Peyer's patch (tissue), 4 donors: ENCODE data around the gene WNT6. TPM values are rescaled to one million over a fixed set of nuclear protein-coding genes. Genes with fewer than 3 reads are reported as not detected.

Experiments used
- DNase-seq, 3 donors: peaks; one replicate each; pipeline ENCODE4 v3.0.0-alpha.2; 2017 to 2019
- H3K27ac ChIP-seq, 4 donors: fragments of 200-600 bp; sonication (generic); one replicate each; pipeline ENCODE4 v1.5.1; 2016 to 2019
- H3K27me3 ChIP-seq, 2 donors: fragments of 200-600 bp; sonication (generic); one replicate each; pipeline ENCODE4 v1.5.1; 2019
- H3K36me3 ChIP-seq, 3 donors: fragments of 200-600 bp; sonication (generic); one replicate each; pipeline ENCODE4 v1.5.1; 2016 to 2019
- H3K4me1 ChIP-seq, 4 donors: fragments of 200-600 bp; sonication (generic); one replicate each; pipeline ENCODE4 v1.5.1; 2016 to 2019
- H3K4me3 ChIP-seq, 4 donors: fragments of 200-600 bp; sonication (generic); 1 replicate in 3 of 4; 2 replicates in 1 of 4; pipeline ENCODE4 v1.5.1; 2016 to 2019; ENCODE audit warnings: mild to moderate bottlenecking in 1 of 4
- H3K9me3 ChIP-seq, 4 donors: fragments of 200-600 bp; sonication (generic); one replicate each; pipeline ENCODE4 v1.5.1; 2016 to 2019; ENCODE audit warnings: mild to moderate bottlenecking in 1 of 4
- POLR2A ChIP-seq, 2 donors: fragments of 450-650 bp; IDR thresholded peaks; one replicate each; pipeline ENCODE4 v1.5.1; 2017; ENCODE audit warnings: antibody characterized with exemption in 2 of 2, mild to moderate bottlenecking in 2 of 2, moderate library complexity in 2 of 2
- total RNA-seq, 4 donors: library from RNA; depleted of rRNA; stranded (reverse); fragments of >200 nt; gene quantifications; one replicate each; pipeline ENCODE4 v1.1.0, GENCODE V29; 2016
- TF ChIP-seq, protein P1 (sequence below), 6 experiments: fragments of 450-650 bp in 4 of 6; fragments of 200-600 bp in 2 of 6; sonication (generic) in 1 of 6; IDR thresholded peaks; one replicate each; pipeline ENCODE4 v1.5.1; 2017 to 2019; ENCODE audit warnings: antibody characterized with exemption in 6 of 6, mild to moderate bottlenecking in 3 of 6, moderate library complexity in 1 of 6

Gene WNT6
- total RNA-seq, 4 donors from 2014 or later, result not detected

DNA sequence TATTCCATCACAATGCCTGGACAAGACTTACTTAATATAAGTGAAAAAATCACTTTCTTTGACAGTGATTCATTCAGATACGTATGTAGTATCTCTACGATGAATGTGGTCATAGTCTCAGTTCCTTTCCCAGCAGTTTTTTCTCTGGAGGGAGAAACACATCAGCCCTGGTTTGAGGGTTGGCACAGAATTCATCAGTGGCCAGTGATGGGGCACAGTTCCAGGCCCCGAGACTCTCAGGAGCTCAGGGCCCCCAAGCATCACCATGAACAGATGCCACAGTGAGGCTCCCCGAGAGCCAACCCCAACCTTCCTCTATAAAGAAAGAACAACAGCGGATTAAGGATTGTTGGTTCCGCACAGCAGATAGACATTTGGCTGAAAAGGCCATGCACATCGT, 40.5 kb upstream of the WNT6 start:
- Histone ChIP-seq H3K27me3 (no peaks in the 10 kb centered on the region), H3K4me1 (no peaks in the 10 kb centered on the region), H3K4me3 (no peak overlapping the region), H3K9me3 (no peaks in the 10 kb centered on the region), H3K27ac (no peak overlapping the region), H3K36me3 (peaks cover 0 to 30% (median 0%) of the 10 kb centered on the region in 3 donors)
- no peak for TF ChIP-seq POLR2A (IDR thresholded peaks at IDR 0.05)
- TF ChIP-seq, protein P1, sequence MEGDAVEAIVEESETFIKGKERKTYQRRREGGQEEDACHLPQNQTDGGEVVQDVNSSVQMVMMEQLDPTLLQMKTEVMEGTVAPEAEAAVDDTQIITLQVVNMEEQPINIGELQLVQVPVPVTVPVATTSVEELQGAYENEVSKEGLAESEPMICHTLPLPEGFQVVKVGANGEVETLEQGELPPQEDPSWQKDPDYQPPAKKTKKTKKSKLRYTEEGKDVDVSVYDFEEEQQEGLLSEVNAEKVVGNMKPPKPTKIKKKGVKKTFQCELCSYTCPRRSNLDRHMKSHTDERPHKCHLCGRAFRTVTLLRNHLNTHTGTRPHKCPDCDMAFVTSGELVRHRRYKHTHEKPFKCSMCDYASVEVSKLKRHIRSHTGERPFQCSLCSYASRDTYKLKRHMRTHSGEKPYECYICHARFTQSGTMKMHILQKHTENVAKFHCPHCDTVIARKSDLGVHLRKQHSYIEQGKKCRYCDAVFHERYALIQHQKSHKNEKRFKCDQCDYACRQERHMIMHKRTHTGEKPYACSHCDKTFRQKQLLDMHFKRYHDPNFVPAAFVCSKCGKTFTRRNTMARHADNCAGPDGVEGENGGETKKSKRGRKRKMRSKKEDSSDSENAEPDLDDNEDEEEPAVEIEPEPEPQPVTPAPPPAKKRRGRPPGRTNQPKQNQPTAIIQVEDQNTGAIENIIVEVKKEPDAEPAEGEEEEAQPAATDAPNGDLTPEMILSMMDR (IDR thresholded peaks at IDR 0.05), result no peak
- DNase-seq, result no peak

DNA sequence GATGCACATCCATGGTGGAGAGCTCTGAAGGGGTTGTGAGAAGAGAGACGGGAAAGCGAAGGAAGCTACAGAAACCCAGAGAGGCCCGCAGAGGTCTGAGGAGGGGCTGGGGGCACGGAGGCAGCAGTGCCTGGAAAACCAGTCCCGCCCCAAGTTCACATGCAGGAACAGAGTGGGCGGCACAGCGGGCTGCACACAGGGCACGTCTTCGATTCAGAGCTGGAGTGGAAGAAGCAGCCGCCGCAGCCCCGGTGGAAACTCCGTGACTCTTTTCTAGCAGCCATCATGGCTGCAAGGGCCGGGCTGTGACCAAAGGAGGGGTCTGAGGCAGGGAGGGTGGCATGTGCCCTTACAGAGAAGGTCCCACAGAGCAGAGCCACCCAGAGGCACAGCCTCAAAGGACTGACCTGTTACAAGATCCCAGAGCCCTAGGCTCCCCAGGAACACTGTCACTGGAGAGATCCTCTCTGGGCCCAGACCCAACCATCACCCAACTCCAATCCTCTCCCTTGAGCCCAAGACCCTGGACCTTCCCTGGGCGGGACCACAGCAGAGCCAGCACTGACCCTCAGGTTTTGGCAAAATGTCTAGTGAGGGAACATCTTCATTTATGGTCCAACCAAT, 38.7 kb upstream of the WNT6 start:
- H3K36me3 ChIP-seq, result peaks cover 0 to 13% (median 0%) of the 10 kb centered on the region in 3 donors
- no peaks in the 10 kb centered on the region for H3K9me3 ChIP-seq
- no peak overlapping the region for H3K27ac ChIP-seq
- no peaks in the 10 kb centered on the region for H3K4me1 ChIP-seq
- no peak overlapping the region for H3K4me3 ChIP-seq
- H3K27me3 ChIP-seq, result no peaks in the 10 kb centered on the region
- TF ChIP-seq POLR2A (IDR thresholded peaks at IDR 0.05), result no peak
- TF ChIP-seq, protein P1 (IDR thresholded peaks at IDR 0.05), result no peak
- DNase-seq, result peak in 1 of 3 donors; percentile 25

DNA sequence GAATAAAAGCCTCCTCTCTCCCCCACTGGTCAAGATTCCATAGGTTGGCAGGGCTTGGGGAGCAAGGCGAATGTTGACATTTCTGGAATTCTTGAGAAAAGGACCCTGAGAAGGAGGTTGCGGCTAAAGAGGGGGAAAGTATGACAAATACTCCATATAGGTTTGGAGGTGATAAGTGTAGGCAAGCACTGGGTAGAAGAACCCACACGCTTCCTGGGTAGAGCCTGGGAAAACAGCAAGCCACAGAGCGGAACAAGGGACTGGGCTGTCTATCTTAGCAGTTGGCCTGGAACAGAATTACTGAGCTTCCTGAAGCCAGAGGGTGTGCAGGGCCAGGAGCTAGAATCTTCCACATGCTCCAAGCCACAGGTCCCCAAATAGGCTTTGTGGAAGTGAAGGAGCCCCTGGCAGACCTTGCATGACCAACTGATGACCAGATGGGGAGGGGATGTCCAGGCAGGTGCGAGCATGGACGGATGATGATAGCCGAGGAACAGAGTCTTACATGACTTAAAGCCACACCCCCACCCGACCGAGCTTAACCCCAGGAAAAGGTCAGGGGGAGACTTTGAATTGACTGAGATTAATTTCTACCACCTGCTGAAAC, 37.9 kb upstream of the WNT6 start:
- no peak for TF ChIP-seq POLR2A (IDR thresholded peaks at IDR 0.05)
- TF ChIP-seq, protein P1 (IDR thresholded peaks at IDR 0.05), result no peak
- no peak overlapping the region for H3K4me3 ChIP-seq
- peaks cover 0 to 9% (median 0%) of the 10 kb centered on the region in 3 donors for H3K36me3 ChIP-seq
- no peaks in the 10 kb centered on the region for H3K4me1 ChIP-seq
- no peak overlapping the region for H3K27ac ChIP-seq
- DNase-seq, result peak in 1 of 3 donors; percentile 17
- no peaks in the 10 kb centered on the region for H3K27me3 ChIP-seq
- H3K9me3 ChIP-seq, result no peaks in the 10 kb centered on the region

DNA sequence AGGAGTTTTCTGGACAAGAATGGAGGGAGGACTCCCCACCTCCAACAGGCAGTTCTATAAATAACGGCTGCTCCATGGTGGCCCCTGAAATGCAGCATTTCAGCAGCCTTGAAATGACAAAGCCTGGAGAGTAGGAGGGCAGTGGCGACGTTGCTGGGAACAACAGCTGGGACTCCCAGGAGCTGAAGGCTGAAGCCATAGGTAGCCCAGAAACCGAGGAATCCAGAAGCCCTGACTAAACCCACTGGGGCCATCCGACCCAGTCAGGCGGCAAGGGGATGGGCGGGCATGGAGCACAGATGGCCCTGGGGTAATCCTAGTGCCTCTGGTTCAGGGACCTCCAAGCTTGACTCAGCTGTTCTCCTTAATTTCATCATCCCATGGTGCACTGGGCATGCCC, 37.0 kb upstream of the WNT6 start:
- peak in 1 of 3 donors; percentile 17 for DNase-seq
- peaks cover 0 to 9% (median 0%) of the 10 kb centered on the region in 3 donors for H3K36me3 ChIP-seq

DNA sequence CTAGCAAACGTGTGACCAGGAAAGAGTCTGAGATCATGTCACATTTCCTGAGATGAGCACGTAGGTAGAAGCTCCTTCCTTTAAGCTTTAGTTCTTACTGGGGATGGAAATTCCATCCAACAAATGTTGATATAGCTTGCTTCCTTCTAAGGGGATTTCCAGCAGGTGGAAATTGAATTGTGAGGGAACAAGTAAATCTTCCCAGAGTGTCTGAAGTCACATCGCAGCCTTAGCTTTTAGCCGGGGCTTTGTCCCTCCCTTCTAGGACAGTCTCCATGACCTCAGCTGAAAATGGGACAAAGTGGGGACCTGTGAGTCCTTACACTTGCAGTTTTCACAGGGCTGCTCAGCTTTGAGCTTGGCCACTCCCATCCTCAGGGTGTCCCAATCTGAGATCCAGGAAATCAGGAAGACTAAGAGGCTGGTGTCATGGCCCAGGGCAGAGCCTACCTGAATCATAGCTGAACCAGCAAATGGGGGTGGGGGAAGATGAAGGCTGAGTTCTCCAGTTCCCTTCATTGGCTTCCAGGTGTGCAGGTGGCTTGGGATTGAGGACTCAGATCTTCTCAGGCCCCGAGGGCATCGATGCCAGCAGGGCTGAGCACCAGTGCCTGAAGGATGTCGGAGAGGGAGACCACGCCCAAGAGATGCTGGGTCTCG, 36.3 kb upstream of the WNT6 start:
- Histone ChIP-seq H3K27ac (no peak overlapping the region), H3K4me1 (no peaks in the 10 kb centered on the region), H3K36me3 (peaks cover 0 to 4% (median 0%) of the 10 kb centered on the region in 3 donors), H3K4me3 (no peak overlapping the region), H3K9me3 (no peaks in the 10 kb centered on the region), H3K27me3 (no peaks in the 10 kb centered on the region)
- TF ChIP-seq, protein P1 (IDR thresholded peaks at IDR 0.05), result no peak
- TF ChIP-seq POLR2A (IDR thresholded peaks at IDR 0.05), result no peak
- peak in 1 of 3 donors; percentile 26 for DNase-seq

More for the DNA sequence above, 37.0 kb upstream of the WNT6 start:
- Histone ChIP-seq H3K27me3 (no peaks in the 10 kb centered on the region), H3K4me3 (no peak overlapping the region), H3K4me1 (no peaks in the 10 kb centered on the region), H3K27ac (no peak overlapping the region), H3K9me3 (no peaks in the 10 kb centered on the region)
- no peak for TF ChIP-seq POLR2A (IDR thresholded peaks at IDR 0.05)
- TF ChIP-seq, protein P1 (IDR thresholded peaks at IDR 0.05), result no peak
